Rectal smooth muscle tissue (tissue), 1 donor: Measurements from ENCODE around the gene TRPC4AP.

Experiments
- H3K27ac ChIP-seq: one replicate; pipeline ENCODE4 v1.7.0; 2013; ENCODE audit warnings: low read depth, low read length, inconsistent platforms
- H3K27me3 ChIP-seq: one replicate; pipeline ENCODE4 v1.7.0; 2013; ENCODE audit warnings: low read length; ENCODE audit not compliant: control insufficient read depth, insufficient read depth
- H3K36me3 ChIP-seq: one replicate; pipeline ENCODE4 v1.7.0; 2013; ENCODE audit warnings: low read length; ENCODE audit not compliant: control insufficient read depth, insufficient read depth
- H3K4me1 ChIP-seq: one replicate; pipeline ENCODE4 v1.7.0; 2013; ENCODE audit warnings: low read length; ENCODE audit not compliant: control insufficient read depth, insufficient read depth
- H3K4me3 ChIP-seq: one replicate; pipeline ENCODE4 v1.7.0; 2013; ENCODE audit warnings: low read length
- H3K9ac ChIP-seq: one replicate; pipeline ENCODE4 v1.7.0; 2013; ENCODE audit warnings: low read length

Gene TRPC4AP

DNA sequence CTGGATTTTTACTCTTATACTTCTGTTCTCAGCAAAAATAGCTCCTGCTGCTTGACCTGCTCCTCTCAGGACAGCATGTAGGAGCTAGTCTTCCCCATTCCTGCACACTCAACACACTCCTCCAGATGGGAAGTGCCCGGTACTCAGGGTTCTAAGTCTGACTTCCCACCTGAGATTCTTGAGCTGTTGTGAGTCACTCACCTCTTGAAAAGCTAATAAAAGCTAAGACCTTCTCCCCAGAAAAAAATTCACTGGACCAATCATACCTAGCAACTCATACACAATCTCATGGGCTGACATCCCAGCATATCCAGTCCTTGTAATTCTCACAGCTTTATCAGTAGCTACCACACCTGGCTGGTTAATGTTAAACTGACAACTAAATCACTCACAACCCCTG, 53.5 kb downstream of the TRPC4AP start:
- Histone ChIP-seq H3K27me3 (no peaks in the 10 kb centered on the region), H3K4me1 (no peaks in the 10 kb centered on the region), H3K27ac (no peak overlapping the region), H3K4me3 (no peak overlapping the region), H3K9ac (no peak overlapping the region), H3K36me3 (peaks cover 12% of the 10 kb centered on the region)

DNA sequence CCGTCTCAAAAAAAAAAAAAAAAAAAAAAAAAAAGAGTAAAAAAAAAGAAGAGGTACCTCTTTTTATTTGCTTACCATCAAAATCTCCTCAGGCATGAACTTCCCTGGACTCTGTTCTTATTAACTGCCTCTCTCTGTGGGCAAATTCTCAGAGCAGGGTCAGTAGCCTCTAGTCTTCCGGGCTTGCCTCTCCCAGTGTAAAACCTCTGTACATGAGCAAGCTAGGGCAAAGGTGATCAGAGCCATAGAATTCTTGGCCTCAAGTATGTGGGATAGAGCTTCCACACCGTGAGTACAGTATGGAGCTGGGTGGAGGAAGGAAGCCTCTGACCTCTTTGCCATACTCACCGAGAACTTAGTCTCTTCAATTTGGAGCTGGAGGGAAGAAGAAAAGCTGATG, 58.5 kb downstream of the TRPC4AP start:
- Histone ChIP-seq H3K27ac (no peak overlapping the region), H3K4me3 (no peak overlapping the region), H3K9ac (no peak overlapping the region), H3K36me3 (peaks cover 12% of the 10 kb centered on the region), H3K4me1 (no peaks in the 10 kb centered on the region), H3K27me3 (no peaks in the 10 kb centered on the region)

DNA sequence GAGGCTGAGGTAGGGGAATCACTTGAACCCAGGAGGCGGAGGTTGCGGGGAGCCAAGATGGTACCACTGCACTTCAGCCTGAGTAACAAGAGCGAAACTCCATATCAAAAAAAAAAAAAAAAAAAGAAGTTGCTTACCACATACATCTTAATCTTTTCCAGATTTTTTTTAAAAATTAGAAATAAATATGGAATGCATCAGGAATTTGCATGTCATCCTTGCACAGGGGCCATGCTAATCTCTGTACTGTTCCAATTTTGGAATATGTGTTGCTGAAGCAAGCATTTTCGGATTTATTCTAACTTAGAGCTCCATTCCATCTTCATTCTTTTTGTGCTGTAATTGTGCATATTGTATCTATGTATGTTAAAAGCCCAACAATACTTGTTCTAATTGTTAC, 62.5 kb downstream of the TRPC4AP start:
- no peak overlapping the region for H3K4me3 ChIP-seq
- H3K4me1 ChIP-seq = no peaks in the 10 kb centered on the region
- H3K36me3 ChIP-seq = peaks cover 14% of the 10 kb centered on the region
- H3K27ac ChIP-seq = no peak overlapping the region
- no peaks in the 10 kb centered on the region for H3K27me3 ChIP-seq
- H3K9ac ChIP-seq = no peak overlapping the region

DNA sequence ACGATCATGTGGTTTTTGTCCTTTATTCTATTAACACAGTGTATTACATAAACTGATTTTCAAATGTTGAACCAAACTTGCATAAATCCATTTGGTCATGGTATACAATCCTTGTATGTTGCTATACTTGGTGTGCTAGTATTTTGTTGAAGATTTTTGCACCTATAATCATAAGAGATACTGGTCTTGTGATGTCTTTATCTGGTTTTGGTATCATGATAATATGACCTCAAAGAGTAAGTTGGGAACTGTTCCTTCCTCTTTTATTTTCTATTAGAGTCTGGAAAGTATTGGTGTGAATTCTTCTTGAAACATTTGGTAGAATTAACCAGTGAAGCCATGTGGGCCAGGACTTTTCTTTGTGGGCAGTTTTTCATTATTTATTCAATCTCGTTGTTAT, 65.3 kb downstream of the TRPC4AP start:
- Histone ChIP-seq H3K27ac (no peak overlapping the region), H3K9ac (no peak overlapping the region), H3K4me3 (no peak overlapping the region), H3K36me3 (peaks cover 5% of the 10 kb centered on the region), H3K4me1 (no peaks in the 10 kb centered on the region), H3K27me3 (no peaks in the 10 kb centered on the region)

DNA sequence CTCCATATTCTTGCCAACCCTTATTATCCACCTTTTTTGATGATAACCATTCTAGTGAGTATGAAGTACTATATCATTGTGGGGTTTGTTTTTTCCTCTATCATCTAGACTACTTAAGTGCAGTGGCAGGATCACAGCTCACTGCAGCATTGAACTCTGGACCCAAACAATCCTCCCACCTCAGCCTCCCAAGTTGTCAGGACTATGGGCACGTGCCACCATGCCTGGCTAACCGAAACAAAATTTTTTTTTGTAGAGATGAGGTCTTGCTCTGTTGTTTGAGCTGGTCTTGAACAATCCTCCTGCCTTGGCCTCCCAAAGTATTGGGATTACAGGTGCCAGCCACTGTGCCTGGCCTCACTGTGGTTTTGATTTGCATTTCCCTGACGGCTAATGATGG, 67.5 kb downstream of the TRPC4AP start:
- Histone ChIP-seq H3K27ac (no peak overlapping the region), H3K4me1 (no peaks in the 10 kb centered on the region), H3K4me3 (no peak overlapping the region), H3K27me3 (no peaks in the 10 kb centered on the region), H3K9ac (no peak overlapping the region), H3K36me3 (peaks cover 12% of the 10 kb centered on the region)

DNA sequence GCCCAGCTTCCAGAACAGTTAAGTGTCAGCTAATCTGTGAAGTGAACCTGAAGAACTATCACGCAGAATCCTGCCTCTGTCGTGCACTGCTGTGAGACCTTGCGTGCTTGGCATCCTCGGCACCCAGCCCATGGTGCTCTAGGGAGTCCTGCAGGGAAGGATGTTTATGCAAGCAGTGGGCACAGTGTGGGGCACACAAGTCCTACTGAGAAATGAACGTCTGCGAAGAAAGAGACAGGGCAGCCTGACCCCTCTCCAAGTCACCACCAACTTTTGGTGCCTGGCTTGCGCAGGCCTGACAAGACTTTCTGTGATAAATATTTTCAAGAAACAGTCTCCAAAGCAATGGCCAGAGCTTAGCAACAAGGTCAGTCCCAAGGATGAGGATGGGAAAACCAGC, 69.0 kb downstream of the TRPC4AP start:
- Histone ChIP-seq H3K27me3 (no peaks in the 10 kb centered on the region), H3K27ac (no peak overlapping the region), H3K9ac (no peak overlapping the region), H3K4me1 (no peaks in the 10 kb centered on the region), H3K4me3 (no peak overlapping the region), H3K36me3 (peaks cover 14% of the 10 kb centered on the region)

DNA sequence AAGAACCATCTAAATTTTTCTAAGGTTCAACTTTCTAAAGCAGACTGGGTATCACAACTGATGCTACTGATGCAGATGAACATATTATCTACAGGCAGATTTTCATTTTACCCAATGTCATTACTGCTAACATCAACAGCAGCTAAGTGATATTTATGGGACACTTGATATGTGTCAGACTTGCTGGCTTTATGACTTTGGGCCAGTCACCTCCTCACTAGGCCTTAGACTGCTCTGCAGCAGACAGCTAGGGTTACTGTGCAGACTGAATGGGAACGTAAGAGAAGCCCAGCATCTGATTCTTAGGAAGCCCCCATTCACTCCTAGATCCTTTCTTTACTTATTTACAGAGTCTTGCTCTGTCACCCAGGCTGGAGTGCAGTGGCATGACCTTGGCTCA, 70.8 kb downstream of the TRPC4AP start:
- H3K36me3 ChIP-seq = peaks cover 15% of the 10 kb centered on the region
- peaks cover 2% of the 10 kb centered on the region for H3K4me1 ChIP-seq
- H3K27ac ChIP-seq = no peak overlapping the region
- H3K4me3 ChIP-seq = no peak overlapping the region
- no peak overlapping the region for H3K9ac ChIP-seq
- no peaks in the 10 kb centered on the region for H3K27me3 ChIP-seq

DNA sequence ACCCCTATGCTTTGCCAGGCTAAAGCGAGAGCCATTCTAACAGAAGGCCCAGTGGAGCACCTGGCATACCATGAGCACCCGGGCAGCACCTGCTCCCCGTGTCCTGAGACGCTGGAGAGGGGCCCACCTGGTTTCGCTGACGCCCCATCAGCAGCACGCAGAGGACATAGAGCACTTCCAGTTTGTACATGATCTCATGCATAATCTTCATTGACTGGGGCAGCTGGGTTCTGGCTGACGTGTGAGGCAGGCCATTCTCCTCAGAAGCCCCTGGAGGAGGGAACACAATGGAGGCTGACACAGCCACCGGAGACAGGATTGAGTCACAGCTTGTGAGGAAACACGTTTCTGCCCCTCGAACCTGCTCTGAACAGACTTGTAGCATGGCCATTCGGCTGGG, 71.5 kb downstream of the TRPC4AP start:
- H3K4me3 ChIP-seq = no peak overlapping the region
- peaks cover 15% of the 10 kb centered on the region for H3K36me3 ChIP-seq
- no peak overlapping the region for H3K9ac ChIP-seq
- peaks cover 2% of the 10 kb centered on the region for H3K4me1 ChIP-seq
- no peaks in the 10 kb centered on the region for H3K27me3 ChIP-seq
- H3K27ac ChIP-seq = no peak overlapping the region

DNA sequence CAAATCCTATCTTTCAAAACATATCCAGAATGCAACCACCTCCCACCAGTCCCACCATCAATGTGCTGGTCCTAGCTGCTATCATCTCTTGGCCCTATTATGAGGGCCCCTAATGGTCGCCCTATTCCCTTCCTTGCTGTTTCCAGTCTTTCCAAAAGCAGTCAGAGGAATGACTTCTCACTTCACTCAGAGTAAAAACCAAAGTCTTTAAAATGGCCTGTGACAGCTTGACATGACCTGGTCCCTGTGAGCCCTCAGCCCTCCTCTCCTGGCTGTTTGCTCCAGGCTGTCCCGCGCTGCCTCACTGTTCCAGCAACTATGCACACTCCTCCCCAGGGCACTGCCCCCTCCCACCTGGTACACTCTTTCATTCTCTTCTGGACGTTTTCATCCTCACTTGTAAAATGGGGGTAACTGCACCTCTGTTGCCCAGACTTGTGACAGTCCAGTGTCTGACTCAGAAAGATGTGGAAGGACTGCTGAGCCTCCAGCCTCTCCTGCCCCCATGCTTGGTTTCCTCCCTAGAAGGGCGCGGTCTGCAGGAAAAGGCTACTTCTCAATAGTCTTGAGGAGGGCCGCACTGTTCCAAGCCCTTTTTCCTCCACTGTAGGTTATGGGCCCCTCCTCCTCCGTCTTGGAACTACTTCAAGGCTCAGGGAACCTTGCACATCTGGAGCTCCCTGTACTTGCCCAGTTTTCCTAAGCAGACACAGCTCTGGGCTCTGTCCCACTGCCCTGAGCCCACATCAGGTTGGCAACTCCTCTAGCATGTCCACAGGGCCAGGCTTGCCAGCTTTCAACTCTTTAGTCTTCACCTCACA, 72.3 kb downstream of the TRPC4AP start:
- peaks cover 2% of the 10 kb centered on the region for H3K4me1 ChIP-seq
- no peak overlapping the region for H3K9ac ChIP-seq
- H3K36me3 ChIP-seq = peaks cover 17% of the 10 kb centered on the region
- no peak overlapping the region for H3K27ac ChIP-seq
- H3K4me3 ChIP-seq = no peak overlapping the region
- H3K27me3 ChIP-seq = no peaks in the 10 kb centered on the region

DNA sequence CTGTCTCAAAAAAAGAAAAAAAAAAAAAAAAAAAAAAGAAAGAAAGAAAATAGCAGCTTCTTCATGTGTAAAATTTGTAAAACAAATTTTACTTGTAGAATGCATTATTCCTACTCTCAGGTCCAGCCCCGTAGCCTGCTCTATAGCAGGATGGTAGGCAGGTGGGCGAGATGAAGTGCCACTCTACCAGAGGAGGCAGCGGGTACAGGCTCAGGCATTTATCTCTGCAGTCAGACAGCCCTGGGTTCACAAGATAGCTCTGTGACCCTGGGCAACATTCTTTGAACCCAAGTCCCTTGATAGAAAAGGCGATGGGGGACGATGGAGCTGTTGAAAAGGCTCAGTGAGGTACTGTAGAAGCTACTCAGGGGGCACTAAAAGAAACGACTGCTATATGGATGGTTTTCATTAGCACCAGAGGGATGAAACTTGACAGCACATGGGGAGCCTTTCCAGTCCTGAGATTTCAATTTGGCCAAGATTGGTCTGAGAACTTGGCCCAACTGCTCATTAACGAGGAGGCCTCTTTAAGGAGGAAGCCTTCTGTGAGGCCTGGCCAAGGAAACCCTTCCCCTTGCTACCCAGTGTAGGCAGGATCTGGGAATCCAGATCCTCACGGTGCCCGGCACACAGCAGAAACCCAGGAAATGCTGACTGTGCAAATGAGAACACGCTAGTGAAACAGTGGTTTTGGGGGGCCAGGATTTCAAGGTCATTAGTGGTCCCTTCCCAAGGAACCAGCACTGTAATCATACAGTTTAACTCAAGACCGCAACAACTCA, 73.8 kb downstream of the TRPC4AP start:
- H3K9ac ChIP-seq = no peak overlapping the region
- peaks cover 21% of the 10 kb centered on the region for H3K36me3 ChIP-seq
- H3K4me3 ChIP-seq = no peak overlapping the region
- no peaks in the 10 kb centered on the region for H3K27me3 ChIP-seq
- no peak overlapping the region for H3K27ac ChIP-seq
- peaks cover 2% of the 10 kb centered on the region for H3K4me1 ChIP-seq

DNA sequence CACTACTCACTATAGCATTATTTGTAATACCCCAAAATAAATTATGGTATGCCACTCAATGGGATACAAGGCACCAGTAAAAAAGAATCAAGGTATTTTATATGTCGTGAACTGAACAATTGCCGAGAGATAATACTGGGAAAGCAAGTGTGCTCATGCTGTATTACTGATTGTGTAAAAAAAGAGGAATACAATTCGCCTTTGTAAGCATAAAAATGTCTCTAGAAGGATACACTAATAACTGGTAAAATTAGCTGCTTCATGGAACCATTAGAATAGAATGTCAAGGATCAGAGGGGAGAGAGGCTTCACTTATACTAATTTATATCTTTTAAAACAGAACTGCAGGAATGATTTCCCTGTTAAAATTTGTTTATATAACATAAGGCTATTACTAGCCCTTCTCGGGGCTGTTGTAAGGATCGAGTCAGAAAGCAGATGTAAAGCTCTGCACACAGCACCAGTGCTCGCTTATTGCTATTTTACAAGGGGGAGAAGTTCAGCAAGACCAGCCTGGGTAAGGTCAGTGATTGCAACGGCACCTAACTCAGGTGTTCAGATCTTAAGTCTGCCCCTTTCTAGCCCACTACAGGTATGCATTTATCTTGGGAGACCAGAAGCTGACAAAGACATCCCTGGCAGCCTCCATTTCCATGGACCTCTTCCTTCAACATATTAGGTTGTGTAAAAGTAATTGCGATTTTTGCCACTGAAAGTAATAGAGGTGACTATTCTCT, 75.3 kb downstream of the TRPC4AP start:
- no peak overlapping the region for H3K27ac ChIP-seq
- H3K36me3 ChIP-seq = peaks cover 26% of the 10 kb centered on the region
- H3K4me1 ChIP-seq = peaks cover 2% of the 10 kb centered on the region
- no peak overlapping the region for H3K9ac ChIP-seq
- H3K4me3 ChIP-seq = no peak overlapping the region
- no peaks in the 10 kb centered on the region for H3K27me3 ChIP-seq

DNA sequence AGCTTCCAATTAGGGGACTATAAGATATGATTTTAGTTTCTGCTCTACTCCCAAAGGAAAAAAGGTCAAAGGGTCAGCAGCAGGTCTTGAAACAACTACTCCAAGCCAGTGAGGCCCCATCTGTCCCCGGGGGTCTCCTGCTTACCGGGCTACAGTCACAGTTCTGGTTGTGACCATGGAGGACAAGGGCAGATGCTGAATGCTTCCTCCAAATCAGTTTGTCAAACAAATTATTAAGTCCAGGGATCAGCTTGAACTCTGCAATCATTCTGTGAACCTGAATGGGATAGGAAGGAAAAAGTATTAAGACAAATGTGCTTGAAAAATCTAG, 76.8 kb downstream of the TRPC4AP start:
- H3K36me3 ChIP-seq = peaks cover 23% of the 10 kb centered on the region
- no peak overlapping the region for H3K9ac ChIP-seq
- H3K27me3 ChIP-seq = no peaks in the 10 kb centered on the region
- H3K27ac ChIP-seq = no peak overlapping the region
- H3K4me3 ChIP-seq = no peak overlapping the region
- peaks cover 2% of the 10 kb centered on the region for H3K4me1 ChIP-seq
